Naive B cell (primary cell): Measurements from ENCODE around the gene ZNF408. TPM values are rescaled to one million over a fixed set of nuclear protein-coding genes. Genes with fewer than 3 reads are reported as not detected.
"Not testable (repeated sequence)": the region's sequence is repeated elsewhere in the genome, so short reads cannot be mapped to it uniquely, and the experiment has no call there.

Source experiments
- ATAC-seq, 2 donors: fragments of 150-1000 bp; cut with Tn5 transposase; 2 replicates each; pipeline ENCODE4 v1.10.0; 2021; ENCODE audit warnings: low read depth in 2 of 2, mild to moderate bottlenecking in 2 of 2, moderate library complexity in 2 of 2
- DNase-seq: peaks from one replicate; pipeline ENCODE4 v3.0.0; 2022
- H3K27ac Mint-ChIP-seq, 6 donors: one replicate each; pipeline ENCODE4 v1.8.0; 2020 to 2022; ENCODE audit warnings: mild to moderate bottlenecking in 6 of 6, mixed read lengths in 6 of 6, moderate library complexity in 5 of 6, inconsistent platforms in 2 of 6
- H3K27me3 Mint-ChIP-seq, 3 donors: one replicate each; pipeline ENCODE4 v1.8.0; 2021 to 2022; ENCODE audit warnings: mixed read lengths in 3 of 3, mild to moderate bottlenecking in 1 of 3
- H3K36me3 Mint-ChIP-seq, 2 donors: one replicate each; pipeline ENCODE4 v1.8.0; 2020 to 2022; ENCODE audit warnings: mixed read lengths in 2 of 2, inconsistent platforms in 1 of 2, mild to moderate bottlenecking in 1 of 2
- H3K4me1 Mint-ChIP-seq, 3 donors: one replicate each; pipeline ENCODE4 v1.8.0; 2020 to 2022; ENCODE audit warnings: mixed read lengths in 3 of 3, inconsistent platforms in 1 of 3, mild to moderate bottlenecking in 1 of 3, moderate library complexity in 1 of 3
- H3K4me3 Mint-ChIP-seq, 8 donors: one replicate each; pipeline ENCODE4 v1.8.0; 2020 to 2022; ENCODE audit warnings: mild to moderate bottlenecking in 8 of 8, mixed read lengths in 8 of 8, moderate library complexity in 8 of 8, inconsistent platforms in 2 of 8
- H3K9me3 Mint-ChIP-seq, 7 donors: one replicate each; pipeline ENCODE4 v1.8.0; 2020 to 2022; ENCODE audit warnings: mixed read lengths in 7 of 7, mild to moderate bottlenecking in 5 of 7, inconsistent platforms in 2 of 7, moderate library complexity in 1 of 7
- polyA plus RNA-seq, 6 donors: library from polyadenylated mRNA; unstranded; fragments of 300-500 nt; fragmentation: Illumina TruSeq; gene quantifications; one replicate each; pipeline ENCODE4 v1.2.3, GENCODE V29; 2021; ENCODE audit warnings: low read depth in 6 of 6

Gene ZNF408
- polyA plus RNA-seq, 6 donors from 2014 or later = 6.2 to 13.8 (median 11.3) TPM

GRCh38 chr11:46695345-46696211 lies 5.3 kb upstream of the ZNF408 start:
- Mint-ChIP-seq H3K36me3 (no peaks in the 10 kb centered on the region), H3K4me1 (peaks cover 23 to 46% (median 27%) of the 10 kb centered on the region in 3 donors), H3K27me3 (no peaks in the 10 kb centered on the region), H3K4me3 (no peak overlapping the region), H3K27ac (no peak overlapping the region), H3K9me3 (no peaks in the 10 kb centered on the region)
- no peak for DNase-seq
- no peak for ATAC-seq

DNA sequence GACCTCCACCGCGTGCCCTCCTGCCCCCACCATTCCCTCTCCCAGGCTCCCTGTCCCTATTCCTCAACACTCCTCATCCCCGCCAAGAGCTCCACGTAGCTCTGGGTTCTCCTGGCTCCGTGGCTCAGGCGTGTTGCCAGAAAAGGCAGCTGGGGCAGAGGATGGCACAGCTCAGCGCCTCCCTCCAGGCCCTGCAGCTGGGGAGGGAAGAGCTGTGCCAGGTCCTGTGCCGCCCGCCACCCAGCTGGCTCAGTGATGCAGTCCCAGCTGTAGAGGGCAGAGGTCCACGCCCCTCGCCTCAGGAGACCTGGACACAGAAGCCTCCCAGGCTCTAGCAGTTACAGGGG lies 4.6 kb upstream of the ZNF408 start:
- H3K4me3 Mint-ChIP-seq = peak overlapping the region in 1 of 8 donors; percentile 21
- H3K27me3 Mint-ChIP-seq = no peaks in the 10 kb centered on the region
- no peaks in the 10 kb centered on the region for H3K9me3 Mint-ChIP-seq
- no peak for DNase-seq
- H3K27ac Mint-ChIP-seq = peak overlapping the region in 1 of 6 donors; percentile 37
- no peak for ATAC-seq
- H3K4me1 Mint-ChIP-seq = peaks cover 25 to 47% (median 30%) of the 10 kb centered on the region in 3 donors
- H3K36me3 Mint-ChIP-seq = no peaks in the 10 kb centered on the region

DNA sequence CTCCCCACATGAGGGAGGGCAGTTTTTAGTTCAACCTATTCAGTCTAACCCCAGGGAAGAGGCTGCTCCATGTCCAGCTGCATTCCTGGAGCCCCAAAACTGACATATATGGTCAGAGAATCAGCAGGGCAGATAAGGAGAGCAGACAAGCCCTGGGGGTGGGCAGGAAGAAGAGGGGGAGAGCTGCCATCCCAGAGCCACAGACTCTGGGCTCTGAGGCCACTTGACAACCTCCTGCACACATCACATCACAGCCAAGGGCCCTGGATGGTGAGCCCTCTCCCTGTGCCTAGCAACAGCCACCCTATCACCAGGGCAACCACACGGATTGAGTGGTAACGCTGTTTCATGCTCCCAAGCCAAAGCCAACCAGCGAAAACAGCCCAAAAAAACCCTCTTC lies 3.5 kb upstream of the ZNF408 start:
- peaks cover 32 to 57% (median 40%) of the 10 kb centered on the region in 3 donors for H3K4me1 Mint-ChIP-seq
- no peaks in the 10 kb centered on the region for H3K36me3 Mint-ChIP-seq
- no peak for DNase-seq
- H3K27ac Mint-ChIP-seq = peak overlapping the region in 3 of 6 donors; percentile 43 to 82 (median 58)
- H3K9me3 Mint-ChIP-seq = no peaks in the 10 kb centered on the region
- peak overlapping the region in 1 of 8 donors; percentile 53 for H3K4me3 Mint-ChIP-seq
- ATAC-seq = no peak
- H3K27me3 Mint-ChIP-seq = no peaks in the 10 kb centered on the region

GRCh38 chr11:46697723-46698122 lies 3.1 kb upstream of the ZNF408 start:
- Mint-ChIP-seq H3K9me3 (no peaks in the 10 kb centered on the region), H3K36me3 (no peaks in the 10 kb centered on the region), H3K4me1 (peaks cover 36 to 62% (median 44%) of the 10 kb centered on the region in 3 donors), H3K4me3 (peak overlapping the region in 3 of 8 donors; percentile 15 to 53 (median 35)), H3K27ac (peak overlapping the region in 4 of 6 donors; percentile 52 to 82 (median 66)), H3K27me3 (no peaks in the 10 kb centered on the region)
- DNase-seq (no peak), ATAC-seq (no peak)

DNA sequence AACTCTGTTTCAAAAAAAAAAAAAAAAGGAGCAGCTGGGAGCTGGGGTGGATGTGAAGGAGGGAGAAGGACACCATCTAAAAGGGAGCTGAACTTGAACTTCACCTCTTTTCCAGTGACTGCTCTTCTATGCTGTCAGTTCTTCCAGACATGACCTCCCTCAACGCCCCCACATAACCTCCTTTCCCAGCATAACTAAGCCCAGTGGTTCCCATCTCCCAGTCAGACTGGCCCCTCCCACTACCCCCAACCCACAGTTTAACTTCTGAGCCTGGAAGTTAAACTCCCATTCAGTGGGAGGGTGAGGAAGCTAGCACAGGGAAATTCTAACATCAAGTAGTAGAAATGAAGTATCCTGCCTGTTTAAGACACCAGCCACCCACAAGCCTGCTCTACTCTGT lies 2.2 kb upstream of the ZNF408 start:
- Mint-ChIP-seq H3K27me3 (no peaks in the 10 kb centered on the region), H3K9me3 (no peaks in the 10 kb centered on the region), H3K4me1 (peaks cover 43 to 69% (median 52%) of the 10 kb centered on the region in 3 donors), H3K4me3 (peak overlapping the region in 3 of 8 donors; percentile 25 to 99 (median 97)), H3K36me3 (no peaks in the 10 kb centered on the region), H3K27ac (peak overlapping the region in 2 of 6 donors; percentile 11 to 58)
- ATAC-seq = no peak
- no peak for DNase-seq

DNA sequence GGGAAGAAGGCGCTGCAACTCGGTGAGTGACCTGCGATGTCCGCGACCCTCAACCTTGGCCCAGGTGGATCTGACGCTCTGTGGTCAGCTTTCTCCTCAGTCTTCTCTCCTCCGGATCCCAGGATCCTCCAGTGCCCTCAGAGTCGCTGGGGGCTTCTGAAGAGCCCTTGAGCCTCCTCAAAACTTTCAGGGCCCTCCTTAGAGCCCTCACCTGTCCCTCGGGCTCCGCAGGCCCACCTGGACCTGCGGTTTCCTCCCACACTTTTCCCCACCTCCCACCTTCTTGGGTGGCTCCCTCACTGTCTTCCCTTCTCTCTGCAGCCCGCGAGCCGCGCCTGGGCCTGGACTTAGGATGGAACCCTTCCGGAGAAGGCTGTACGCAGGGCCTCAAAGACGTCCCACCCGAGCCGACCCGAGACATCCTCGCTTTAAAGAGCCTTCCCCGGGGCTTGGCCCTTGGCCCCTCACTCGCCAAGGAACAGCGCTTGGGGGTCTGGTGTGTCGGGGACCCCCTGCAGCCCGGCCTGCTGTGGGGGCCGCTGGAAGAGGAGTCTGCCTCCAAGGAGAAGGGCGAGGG lies 335 bp downstream of the ZNF408 start:
- peak overlapping the region; percentile 97 to 100 (median 98) for H3K4me3 Mint-ChIP-seq
- DNase-seq = no peak
- peaks cover 37 to 63% (median 48%) of the 10 kb centered on the region in 3 donors for H3K4me1 Mint-ChIP-seq
- H3K27ac Mint-ChIP-seq = peak overlapping the region; percentile 89 to 98 (median 96)
- H3K27me3 Mint-ChIP-seq = no peaks in the 10 kb centered on the region
- ATAC-seq = no peak
- H3K9me3 Mint-ChIP-seq = no peaks in the 10 kb centered on the region
- H3K36me3 Mint-ChIP-seq = peaks cover 0 to 5% of the 10 kb centered on the region in 2 donors

GRCh38 chr11:46705070-46705688 lies 4.3 kb downstream of the ZNF408 start:
- Mint-ChIP-seq H3K9me3 (no peaks in the 10 kb centered on the region), H3K27me3 (no peaks in the 10 kb centered on the region), H3K4me1 (peaks cover 29 to 36% (median 32%) of the 10 kb centered on the region in 3 donors), H3K27ac (no peak overlapping the region), H3K36me3 (peaks cover 5% of the 10 kb centered on the region in 2 donors), H3K4me3 (peak overlapping the region in 1 of 8 donors; percentile 24)
- DNase-seq = no peak
- no peak for ATAC-seq

DNA sequence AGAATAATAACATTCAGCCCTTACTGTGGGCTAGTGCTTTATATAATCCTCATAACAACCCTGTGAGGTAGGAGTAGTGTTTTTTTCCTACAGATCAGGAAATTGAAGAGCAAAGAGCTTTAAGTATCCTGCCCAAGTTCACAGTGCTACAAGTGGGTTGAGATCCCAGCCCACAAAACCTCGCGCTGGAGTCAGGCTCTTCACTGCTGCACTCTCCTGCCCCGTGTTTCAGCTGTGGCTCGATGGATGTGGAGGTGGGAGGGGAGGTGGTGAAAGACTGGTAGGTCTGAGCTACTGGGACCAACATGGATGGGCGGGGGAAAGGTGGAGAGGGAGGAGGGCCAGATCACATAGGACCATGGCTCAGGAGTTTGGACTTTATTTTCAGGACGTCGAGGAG lies 6.1 kb downstream of the ZNF408 start:
- no peak for ATAC-seq
- peaks cover 15 to 23% (median 18%) of the 10 kb centered on the region in 3 donors for H3K4me1 Mint-ChIP-seq

DNA sequence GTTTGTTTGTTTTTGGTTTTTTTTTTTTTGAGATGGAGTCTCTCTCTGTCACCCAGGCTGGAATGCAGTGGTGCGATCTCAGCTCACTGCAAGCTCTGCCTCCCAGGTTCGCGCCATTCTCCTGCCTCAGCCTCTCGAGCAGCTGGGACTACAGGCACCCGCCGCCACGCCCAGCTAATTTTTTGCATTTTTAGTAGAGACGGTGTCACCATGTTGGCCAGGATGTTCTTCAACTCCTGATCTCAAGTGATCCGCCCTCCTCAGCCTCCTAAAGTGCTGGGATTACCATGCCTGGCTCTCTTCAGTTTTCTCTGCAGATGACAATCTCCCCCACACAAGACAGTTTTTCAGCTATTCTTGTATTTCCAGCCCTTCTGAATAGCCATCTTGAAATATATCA lies 8.5 kb downstream of the ZNF408 start:
- H3K36me3 Mint-ChIP-seq, H3K27me3 Mint-ChIP-seq, H3K4me3 Mint-ChIP-seq, H3K9me3 Mint-ChIP-seq, ATAC-seq, DNase-seq: not testable (repeated sequence)
- H3K4me1 Mint-ChIP-seq = peaks cover 0 to 11% (median 3%) of the 10 kb centered on the region in 3 donors
- peak overlapping the region in 2 of 6 donors; percentile 55 to 66 for H3K27ac Mint-ChIP-seq

More for the DNA sequence above, 6.1 kb downstream of the ZNF408 start:
- Mint-ChIP-seq H3K4me3 (no peak overlapping the region), H3K27me3 (no peaks in the 10 kb centered on the region), H3K27ac (no peak overlapping the region), H3K9me3 (no peaks in the 10 kb centered on the region), H3K36me3 (peaks cover 5% of the 10 kb centered on the region in 2 donors)
- DNase-seq = no peak

GRCh38 chr11:46710821-46711269 lies 10.0 kb downstream of the ZNF408 start:
- Mint-ChIP-seq H3K36me3 (peaks cover 0 to 5% of the 10 kb centered on the region in 2 donors), H3K27me3 (no peaks in the 10 kb centered on the region), H3K9me3 (no peaks in the 10 kb centered on the region), H3K4me3 (no peak overlapping the region), H3K4me1 (peaks cover 0 to 11% (median 3%) of the 10 kb centered on the region in 3 donors), H3K27ac (no peak overlapping the region)
- DNase-seq (no peak), ATAC-seq (no peak)

DNA sequence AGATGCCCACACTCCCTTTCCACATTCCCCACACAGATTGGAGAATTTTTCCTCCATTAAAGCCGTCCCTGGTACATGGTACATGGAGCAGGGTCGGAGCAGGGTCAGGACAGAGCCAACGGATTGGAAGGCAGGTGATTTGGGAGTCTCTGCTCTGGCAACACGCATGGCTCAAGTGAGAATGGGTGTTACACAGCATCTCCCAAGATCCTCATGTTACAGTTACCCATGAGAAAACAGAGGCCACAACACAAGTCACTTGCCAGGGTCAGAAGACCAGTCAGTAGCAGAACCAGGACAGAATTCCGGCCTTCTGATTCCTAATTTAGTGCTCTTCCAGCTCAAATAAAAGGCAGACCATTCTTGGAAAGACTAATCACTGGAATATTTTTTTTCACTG lies 10.5 kb downstream of the ZNF408 start:
- H3K4me3 Mint-ChIP-seq = no peak overlapping the region
- ATAC-seq = no peak
- H3K36me3 Mint-ChIP-seq = peaks cover 0 to 5% of the 10 kb centered on the region in 2 donors
- H3K9me3 Mint-ChIP-seq = no peaks in the 10 kb centered on the region
- no peak overlapping the region for H3K27ac Mint-ChIP-seq
- no peak for DNase-seq
- H3K4me1 Mint-ChIP-seq = peaks cover 0 to 11% (median 3%) of the 10 kb centered on the region in 3 donors
- H3K27me3 Mint-ChIP-seq = no peaks in the 10 kb centered on the region

GRCh38 chr11:46712874-46713576 lies 12.2 kb downstream of the ZNF408 start:
- ATAC-seq = no peak
- Mint-ChIP-seq H3K4me3 (no peak overlapping the region), H3K9me3 (no peaks in the 10 kb centered on the region), H3K27ac (no peak overlapping the region), H3K36me3 (no peaks in the 10 kb centered on the region), H3K27me3 (no peaks in the 10 kb centered on the region), H3K4me1 (no peaks in the 10 kb centered on the region)
- no peak for DNase-seq

DNA sequence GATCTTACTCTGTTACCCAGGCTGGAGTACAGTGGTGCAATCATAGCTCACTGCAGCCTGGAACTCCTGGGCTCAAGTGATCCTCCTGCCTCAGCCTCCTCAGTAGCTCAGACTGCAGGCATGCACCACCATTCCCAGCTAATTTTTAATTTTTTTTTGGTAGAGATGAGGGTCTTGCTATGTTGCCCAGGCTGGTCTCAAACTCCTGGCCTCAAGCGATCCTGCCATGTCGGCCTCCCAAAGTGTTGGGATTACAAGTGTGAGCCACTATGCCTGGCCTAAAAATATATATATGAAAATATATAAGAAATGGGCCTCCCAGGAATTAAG lies 17.0 kb downstream of the ZNF408 start:
- DNase-seq, H3K4me3 Mint-ChIP-seq, H3K27me3 Mint-ChIP-seq, H3K36me3 Mint-ChIP-seq, ATAC-seq, H3K9me3 Mint-ChIP-seq, H3K4me1 Mint-ChIP-seq: not testable (repeated sequence)
- peak overlapping the region in 1 of 6 donors; percentile 69 for H3K27ac Mint-ChIP-seq
